A204.1 (cell line): ENCODE measurements around the gene PPP2CA.
A peak's percentile ranks its signal among the peaks of the same experiment; 100 is the strongest.
"Not testable (repeated sequence)": the region's sequence is repeated elsewhere in the genome, so short reads cannot be mapped to it uniquely, and the experiment has no call there.

Source experiments
- FAIRE-seq: peaks from 2 replicates; lab custom pipeline; 2012; peaks lifted over from hg19 to GRCh38; lab: Jason Lieb, UNC

The PPP2CA gene

DNA sequence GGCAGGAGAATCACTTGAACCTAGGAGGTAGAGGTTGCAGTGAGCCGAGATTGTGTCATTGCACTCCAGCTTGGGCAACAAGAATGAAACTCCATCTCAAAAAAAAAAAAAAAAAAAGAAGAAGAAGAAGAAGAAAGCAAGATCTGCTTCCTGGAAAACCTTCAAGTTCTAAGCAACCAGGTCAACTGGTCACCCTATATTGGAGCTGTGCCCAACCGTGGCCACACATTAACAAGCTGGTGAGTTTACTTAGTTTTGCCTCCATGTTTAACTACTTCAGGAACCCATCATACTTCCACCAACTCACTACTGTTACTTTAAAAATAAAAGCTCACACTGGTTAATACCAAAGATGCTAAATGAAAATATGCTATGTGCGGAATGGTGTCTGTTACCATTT, 36.8 kb downstream of the PPP2CA start:
- FAIRE-seq: no peak

DNA sequence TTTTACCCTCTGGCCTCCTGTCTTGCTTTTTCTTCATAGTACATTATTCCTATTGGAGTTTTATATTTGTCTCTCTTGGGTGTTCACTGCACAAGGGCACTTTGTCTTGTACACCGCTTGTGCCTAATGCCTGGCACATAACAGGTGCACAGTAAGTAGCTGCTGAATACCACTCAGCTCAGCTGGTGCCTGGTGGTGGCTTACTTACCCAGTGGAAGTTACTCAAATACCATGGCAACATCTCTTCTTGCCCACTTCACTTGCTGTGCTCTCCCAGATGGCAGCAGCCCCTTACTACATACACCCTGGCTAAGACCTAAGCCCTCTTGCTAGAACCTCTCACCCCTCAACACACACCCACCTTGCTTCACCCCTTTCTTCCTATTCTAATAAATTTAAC, 37.8 kb downstream of the PPP2CA start:
- FAIRE-seq: no peak

DNA sequence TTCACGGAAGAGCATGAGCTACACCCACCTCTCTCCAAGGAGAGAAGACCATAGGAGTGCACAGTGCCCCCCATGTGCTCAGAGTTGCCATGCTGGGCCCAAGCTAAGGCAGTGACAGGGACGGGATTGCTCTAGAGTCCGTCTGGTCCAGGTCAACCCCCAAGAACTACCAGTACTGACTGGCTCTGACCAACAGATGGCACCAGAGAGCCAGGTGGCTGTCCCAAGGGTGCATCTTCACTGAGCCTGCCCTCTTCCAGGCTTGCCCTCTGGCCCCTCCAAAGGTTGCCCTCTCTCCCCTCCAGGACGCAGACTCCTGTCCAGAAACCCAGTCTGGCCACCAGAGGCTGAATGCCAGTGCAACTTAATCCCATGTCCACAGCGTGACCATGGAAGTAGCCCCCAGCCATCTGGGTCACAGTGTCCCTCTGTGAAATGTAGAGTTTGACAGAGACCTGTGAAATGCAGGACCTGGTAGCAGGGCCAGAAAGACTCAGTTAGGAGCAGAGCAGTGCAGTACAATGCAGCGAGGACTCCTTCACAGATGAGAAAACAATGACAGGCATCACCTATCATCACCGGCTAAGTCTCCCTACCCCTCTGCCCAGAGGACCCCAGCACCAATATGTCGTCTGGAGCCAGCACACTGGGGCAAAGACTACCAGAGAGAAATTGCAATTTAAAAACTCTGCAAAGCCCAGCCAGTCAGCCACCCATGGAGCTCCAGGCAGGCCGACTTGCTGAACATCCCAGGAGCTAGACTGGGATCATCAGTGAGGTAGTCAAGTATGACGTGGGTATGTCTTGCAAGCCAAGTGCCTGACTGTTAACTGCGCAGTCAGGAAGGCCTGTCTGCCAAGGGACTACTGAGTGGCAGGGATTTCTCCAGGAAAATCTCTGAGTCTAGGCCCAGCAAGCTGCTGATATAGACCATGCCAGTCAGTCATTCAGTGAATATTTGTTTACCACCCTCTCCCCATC, 41.4 kb downstream of the PPP2CA start:
- no peak for FAIRE-seq

DNA sequence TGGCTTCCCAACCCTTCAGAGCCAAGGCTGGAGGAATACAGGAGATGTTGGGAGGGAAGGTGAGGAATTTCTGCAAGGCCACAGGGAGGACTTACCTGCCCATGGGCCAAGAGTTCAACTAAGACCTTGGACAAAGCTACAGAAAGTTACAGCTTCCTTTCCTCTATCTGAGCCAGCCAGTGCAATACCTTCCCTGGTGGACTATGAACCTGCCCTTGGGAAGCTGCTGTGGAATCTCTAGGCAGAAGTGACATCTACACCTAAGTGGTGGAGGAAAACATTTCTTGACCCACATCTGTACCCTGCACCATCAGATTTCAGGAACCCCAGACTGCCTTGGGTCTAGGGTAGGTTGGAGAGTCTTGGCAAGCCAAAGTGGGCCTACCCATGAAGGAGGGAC, 42.4 kb downstream of the PPP2CA start:
- FAIRE-seq: no peak

DNA sequence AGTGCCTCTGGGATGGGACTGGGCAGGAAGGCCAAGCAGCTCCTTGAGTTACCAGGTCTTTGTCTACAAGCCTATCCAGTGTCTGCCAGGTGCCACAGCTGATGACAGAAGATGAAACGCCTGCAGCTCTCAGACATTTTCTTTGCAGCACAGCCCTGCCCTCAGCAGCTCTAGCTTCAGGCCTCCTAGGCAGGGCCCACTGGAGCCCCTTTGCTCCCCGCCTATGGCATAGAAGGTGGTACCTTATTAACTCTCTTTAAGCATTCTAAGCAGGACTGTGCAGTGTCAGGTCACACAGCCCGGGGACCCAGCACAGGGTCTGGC, 47.8 kb downstream of the PPP2CA start:
- no peak for FAIRE-seq

DNA sequence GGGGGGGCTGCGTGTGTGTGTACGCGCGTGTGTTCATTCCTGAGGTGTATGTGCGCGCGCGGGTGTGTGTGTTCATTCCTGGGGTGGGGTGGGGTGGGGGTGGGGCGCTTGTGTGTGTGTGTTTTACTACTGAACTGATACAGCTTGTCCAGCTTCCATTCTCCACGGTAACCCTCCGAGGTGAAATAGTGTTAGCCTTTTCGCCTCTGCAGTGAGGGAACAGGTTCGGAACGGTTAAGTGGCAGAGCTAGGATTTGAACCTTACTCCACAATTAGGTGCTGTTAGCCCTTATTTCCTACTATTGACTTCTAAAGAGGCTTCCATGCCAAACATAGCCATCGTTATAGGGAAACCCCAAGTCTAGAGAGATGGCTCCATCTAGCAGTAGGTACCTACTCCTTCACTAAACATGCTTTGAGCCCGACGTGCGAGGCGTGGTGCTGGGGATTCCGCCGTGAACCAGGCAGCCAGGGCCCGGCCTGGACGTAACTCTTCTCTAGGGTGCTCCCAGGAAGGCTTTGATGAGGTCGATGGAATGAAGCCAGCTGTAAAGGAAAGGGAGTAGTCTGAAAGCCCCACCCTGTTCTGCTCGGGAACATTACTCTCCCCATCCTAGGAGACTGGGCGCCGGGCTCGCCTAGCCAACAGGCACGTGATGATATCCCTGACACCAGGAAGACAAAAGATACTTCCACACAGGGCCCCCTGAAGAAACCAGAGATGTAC, 48.3 kb downstream of the PPP2CA start:
- no peak for FAIRE-seq

DNA sequence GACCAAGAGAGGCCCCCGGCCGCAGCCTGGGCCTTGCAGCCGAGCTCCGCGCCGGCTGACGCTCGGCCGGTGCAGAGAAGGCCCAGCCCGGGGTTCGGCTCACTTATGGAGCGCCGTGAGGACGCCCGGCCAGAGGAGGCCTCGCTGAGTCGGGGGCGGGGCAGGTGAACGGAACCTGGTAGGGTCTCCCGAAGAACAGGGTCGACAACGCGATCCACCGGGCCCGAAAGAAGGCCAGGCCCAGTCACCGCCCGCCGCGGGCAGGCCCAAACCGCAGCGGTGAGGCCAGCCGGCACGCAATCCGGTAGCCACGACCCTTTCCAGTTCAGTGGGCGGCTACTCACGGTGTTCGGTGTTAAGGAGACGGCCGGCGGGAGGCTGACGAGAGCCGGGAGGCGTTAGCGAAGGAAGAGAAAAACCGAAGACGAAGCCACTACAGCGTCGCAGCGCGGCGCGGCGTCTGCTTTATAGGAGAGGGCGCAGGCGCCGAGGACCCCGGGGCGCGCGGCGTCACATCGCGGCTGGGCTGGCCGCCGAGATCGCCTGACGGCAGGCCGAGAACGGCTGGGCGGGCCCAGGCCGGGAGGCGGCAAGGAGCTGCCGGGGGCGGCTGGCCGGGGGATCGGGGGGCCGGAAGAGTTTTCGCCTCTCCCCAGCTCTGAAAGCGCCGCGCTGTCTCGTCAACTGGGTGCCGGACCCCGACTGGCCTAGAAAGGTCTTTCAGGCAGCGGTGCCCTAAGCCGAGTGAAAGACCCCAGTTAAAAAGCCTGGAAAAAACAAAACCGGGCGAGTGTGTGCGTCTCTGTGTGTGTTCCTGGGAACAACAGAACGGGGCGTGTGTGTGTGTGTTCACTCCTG, 49.1 kb downstream of the PPP2CA start, which contains the start of gene SKP1:
Gene SKP1, minus strand, starts transcription at position 440 of the 858 bp plus-strand sequence. CDS start 2,928 bp downstream, outside the sequence.
- FAIRE-seq: no peak

DNA sequence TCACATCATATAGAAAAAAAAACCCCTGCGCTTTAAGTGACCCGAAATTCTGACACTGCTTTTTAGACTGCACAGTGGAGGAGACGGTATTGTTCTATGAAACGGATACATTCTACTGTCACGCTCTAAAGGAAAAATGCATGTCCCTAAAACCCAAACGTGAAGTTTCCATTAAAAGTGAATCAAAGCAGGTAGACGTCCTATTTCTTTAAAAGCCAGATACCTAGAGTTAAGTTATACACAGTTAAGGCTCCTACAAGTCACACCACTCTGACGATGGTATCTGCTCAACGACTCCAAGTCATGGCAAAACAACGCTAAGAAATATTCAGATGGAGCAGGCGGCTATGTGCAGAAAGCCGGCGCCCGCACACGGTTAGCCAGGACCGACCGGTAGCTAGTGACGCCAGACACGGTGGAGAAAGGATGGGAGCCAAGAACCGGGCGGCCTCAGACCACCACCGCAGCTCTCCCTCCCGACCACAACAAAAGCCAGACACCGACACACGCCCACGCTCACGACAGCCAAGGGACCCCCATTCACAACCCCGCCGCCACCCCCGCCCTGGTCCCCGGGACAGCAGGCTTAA, 49.9 kb downstream of the PPP2CA start:
- FAIRE-seq: no peak

DNA sequence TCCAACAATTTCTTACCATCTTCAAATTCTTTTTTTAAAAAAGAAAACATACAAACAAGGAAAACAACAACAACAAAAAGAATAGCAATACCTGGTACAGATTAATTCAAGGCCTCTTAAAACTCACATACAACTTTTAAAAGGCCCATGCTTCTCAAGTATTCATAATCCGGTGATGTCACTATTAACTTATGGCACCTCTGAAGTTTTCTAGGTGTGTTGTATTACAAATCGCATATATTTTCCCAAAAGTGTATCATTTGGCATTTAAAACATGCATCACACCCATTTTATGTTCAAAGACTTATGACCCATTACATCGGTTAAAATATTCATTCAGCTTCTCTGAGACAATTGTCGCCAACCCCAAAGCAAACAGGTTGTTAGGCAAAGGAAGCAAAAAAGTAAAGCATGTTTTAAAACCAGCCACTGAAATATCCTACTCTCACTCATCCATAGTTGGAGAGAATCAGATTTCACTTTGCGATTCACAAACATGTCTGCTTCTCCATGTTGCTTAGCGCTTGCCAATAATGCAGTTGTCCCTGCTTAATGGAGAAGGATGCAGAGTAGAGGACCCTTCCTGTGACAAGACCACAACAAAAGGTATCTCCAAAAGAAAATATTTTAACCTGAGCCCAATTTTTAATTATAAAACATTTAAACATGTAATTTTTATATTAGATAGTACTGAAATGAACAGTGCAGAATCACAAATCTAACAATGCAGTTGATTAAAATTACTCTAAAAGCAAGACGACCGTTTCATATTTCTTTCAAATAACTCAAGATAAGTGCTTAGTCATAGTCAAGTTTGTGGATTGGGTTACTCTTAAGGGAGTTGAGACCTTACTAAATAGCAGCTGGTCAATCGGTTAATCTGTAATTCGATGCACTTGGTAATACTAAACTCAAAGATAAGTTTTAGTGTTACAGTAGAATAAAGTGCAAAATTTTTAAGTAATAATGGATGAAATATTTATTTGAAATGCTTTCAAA, 50.7 kb downstream of the PPP2CA start:
- FAIRE-seq: peak; percentile 40

DNA sequence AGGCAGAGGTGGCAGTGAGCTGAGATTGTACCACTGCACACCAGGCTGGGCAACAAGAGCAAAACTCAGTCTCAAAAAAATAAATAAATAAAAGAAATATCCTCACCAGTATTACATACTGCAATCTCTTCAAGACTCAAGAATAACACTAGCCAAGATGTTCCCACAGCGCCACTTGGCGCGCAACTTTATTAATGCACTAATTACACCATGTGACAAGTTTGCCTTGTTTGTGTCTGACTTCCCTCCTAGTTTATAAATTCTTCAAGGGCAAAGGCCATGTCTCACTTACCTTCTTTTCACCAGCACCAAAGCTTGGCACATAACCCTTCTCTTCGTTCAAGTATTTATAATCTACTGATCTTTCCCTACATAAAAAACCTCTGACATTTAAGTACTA, 53.9 kb downstream of the PPP2CA start:
- FAIRE-seq: no peak

DNA sequence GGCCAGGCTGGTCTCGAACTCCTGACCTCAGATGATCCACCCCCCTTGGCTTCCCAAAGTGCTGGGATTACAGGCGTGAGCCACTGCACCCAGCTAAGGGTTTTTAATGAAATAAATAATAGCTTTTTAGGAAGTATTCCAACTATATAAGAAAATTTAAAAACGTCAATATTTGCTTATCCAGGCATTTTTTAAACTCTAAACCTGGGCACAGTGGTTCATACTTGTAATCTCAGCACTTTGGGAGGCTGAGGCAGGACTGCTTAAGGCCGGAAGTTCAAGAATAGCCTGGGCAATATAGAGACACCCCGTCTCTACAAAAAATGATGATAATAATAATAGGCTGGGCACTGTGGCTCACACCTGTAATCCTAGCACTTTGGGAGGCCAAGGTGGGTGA, 63.3 kb downstream of the PPP2CA start:
- no peak for FAIRE-seq

DNA sequence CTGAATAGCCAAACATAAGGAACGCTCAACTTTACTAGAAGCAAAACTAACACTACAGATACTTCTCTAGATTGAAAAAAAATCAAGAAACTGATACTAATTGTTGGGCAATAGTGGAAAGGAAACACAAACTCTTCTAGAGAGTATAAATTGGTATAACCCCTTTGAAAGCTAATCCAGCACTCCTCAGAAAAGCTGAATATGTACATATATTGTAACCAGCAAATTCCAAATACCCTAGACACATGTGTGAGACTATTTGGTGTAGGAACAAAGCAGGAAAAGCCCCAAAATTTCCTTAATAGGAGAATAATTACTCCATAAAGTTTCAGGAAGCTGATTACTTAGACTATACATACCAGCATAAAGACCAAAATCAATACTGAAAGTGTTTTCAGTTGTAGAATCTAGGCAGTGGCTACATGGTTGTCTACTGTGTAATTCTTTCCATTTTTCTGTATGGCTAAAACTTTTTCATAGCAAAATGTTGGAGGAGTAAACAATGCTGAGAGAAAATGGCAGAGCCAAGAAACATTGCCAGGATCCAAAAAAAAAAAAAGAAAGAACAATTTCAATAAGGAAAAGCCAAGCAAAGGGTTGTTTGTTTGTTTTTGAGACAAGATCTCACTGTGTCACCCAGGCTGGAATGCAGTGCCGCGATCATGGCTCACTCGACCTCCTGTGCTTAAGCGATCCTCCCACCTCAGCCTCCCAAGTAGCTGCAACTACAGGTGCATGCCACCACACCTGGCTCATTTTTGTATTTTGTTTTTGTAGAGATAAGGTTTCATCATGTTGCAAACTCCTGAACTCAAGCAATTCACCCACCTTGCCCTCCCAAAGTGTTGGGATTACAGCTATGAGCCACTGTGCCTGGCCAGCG, 64.1 kb downstream of the PPP2CA start:
- no peak for FAIRE-seq

DNA sequence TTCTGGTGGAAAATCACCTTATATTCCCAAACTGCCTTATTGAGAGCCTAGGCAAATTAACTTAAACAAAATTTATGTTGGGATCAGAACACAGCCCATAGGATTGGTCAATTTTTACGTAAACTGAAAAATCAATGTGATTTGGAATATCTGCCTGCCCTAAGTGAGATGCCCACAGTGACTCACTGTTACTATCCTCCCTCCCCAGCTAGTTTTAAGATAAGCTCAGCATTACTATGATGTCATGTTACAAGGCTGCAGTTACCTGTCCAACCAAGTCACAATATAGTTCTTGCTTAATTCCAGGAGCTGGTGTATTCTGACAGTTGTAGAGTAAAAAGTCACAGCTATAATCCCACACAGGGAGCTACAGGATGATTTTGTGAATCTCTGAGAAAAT, 72.2 kb downstream of the PPP2CA start:
- FAIRE-seq: no peak

DNA sequence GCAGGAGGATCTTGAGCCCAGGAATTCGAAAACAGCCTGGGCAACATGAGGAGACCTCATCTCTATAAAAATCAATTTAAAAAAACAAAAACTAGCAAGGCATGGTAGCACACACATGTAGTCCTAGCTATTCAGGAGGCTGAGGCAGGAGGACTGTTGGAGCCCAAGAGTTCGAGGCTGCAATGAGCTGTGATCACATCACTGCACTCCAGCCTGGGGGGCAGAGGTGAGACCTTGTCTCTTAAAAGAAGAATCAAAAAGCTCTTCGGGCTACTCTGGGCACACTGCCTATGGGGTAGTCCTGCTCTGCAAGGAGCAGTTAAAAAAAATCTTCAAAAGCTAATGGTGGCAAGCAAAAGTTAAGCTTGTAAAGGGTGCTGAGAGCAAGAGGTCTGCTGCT, 72.6 kb downstream of the PPP2CA start:
- no peak for FAIRE-seq

DNA sequence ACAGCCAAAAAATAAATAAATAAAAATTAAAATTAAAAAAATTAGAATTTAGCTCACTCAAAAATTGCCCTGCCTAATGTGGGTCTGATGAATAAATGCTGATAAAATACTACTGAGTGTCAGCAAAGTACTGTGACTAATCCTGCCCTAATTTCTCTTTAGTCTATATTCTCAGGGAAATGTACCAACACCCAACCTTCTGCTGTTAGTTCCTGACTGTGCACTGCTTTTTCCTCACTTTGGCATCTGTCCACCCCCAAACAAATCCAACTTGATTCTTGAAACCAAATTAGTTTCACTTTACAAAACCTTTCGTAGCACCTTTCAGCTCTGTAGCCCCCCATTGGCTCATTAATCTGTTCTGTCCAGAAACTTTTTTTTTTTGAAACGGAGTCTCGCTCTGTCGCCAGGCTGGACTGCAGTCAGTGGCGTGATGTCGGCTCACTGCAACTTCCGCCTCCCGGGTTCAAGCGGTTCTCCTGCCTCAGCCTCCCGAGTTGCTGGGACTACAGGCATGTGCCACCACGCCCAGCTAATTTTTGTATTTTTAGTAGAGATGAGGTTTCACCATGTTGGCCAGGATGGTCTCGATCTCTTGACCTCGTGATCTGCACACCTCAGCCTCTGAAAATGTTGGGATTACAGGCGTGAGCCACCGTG, 73.6 kb downstream of the PPP2CA start:
- not testable (repeated sequence) for FAIRE-seq

DNA sequence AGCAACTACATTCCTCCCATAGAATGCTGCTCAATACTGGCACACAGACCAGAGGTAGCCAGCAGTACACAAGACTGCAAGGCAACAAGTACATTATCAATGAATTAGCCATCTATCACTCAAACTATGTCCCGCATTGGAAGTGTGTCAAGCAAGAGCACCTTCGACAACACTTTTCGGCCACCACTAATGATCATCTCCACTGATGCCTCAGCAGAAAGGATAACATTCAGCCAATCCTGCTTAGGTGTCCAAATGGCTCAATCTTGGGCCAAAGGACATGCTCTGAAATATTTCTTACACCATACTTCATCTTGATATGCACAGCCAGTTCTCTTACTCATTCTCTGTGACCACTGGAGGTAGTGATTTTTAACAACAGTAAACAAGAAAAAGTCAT, 74.2 kb downstream of the PPP2CA start:
- no peak for FAIRE-seq

DNA sequence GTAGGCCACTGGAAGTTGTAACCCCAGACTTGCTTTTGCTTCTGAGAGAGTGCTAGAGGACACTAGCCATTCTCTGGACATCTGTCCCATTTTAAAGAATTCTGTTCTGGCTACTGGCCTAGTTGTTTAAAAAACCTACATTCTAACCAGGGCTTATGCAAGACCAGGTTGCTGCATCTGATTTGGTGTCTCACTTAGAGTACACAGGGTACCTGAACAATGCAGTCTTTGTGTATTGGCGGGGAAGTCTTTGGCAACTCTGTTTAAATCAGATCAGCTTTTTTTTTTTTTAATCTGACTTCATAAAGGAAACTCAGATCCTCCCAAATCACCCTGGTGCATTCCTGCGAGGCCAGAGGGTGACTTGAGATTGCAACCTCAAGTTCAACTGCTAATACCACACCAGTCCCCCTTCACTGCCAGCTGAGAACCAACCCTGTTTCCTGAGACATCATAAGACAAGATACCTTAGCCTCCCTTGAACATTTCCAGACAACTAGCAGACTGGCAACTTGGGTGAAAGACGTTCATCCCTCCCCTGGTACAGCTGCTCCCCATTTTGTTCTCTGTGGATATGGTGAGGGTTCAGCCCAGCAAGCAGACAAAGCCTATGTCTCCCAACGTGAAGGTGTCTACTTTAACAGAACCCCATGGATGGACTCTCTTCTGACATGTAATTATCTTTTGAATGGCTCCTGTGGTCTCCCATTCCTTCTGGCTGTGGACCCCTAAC, 76.1 kb downstream of the PPP2CA start:
- no peak for FAIRE-seq

DNA sequence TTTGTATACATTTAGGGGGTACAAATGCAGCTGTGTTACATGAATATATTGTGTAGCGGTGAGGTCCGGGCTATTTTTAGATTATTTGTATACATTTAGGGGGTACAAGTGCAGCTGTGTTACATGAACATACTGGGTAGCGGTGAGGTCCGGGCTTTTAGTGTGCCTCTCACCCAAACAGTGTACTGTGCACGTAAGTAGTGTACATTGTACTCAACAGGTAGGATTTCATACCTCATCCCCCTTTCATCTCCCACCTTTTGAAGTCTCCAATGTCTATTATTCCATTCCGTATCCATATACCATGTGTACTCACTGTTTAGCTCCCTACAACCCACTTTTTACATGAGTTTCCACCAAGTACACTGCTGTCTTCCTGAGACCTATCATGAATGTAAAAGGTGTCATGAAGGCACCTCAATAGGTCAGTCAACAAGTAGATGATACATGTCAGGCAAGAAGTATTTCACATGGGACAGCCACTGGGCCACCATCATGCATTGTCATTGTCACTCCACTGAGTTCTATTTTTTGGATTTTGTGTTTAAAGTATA, 76.8 kb downstream of the PPP2CA start:
- FAIRE-seq: no peak
